Lower leg skin (tissue), 3 donors: ENCODE data around the gene SLC1A6.
"Not testable (repeated sequence)": the region's sequence is repeated elsewhere in the genome, so short reads cannot be mapped to it uniquely, and the experiment has no call there.

Experiments
- POLR2A ChIP-seq, 2 donors: fragments of 450-650 bp; IDR thresholded peaks; one replicate each; pipeline ENCODE4 v1.6.1; 2016 to 2017; ENCODE audit warnings: antibody characterized with exemption in 2 of 2, mild to moderate bottlenecking in 1 of 2, moderate library complexity in 1 of 2
- TF ChIP-seq, protein P1 (sequence below), 3 donors: fragments of 450-650 bp; IDR thresholded peaks; one replicate each; pipeline ENCODE4 v1.5.1; 2016; ENCODE audit warnings: antibody characterized with exemption in 3 of 3, mild to moderate bottlenecking in 3 of 3, moderate library complexity in 2 of 3

DNA sequence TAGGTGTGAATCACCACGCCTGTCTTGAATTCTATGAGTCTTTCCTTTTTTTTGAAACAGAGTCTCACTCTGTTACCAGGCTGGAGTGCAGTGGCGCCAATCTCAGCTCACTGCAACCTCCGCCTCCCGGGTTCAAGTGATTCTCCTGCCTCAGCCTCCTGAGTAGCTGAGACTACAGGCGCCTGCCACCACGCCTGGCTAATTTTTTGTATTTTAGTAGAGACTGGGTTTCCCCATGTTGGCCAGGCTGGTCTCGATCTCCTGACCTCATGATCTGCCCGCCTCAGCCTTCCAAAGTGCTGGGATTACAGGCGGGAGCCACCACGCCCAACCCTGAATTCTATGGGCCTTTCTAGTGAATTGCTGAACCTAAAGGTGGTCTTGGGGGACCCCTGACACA lies 30.3 kb downstream of the SLC1A6 start:
- TF ChIP-seq, protein P1, sequence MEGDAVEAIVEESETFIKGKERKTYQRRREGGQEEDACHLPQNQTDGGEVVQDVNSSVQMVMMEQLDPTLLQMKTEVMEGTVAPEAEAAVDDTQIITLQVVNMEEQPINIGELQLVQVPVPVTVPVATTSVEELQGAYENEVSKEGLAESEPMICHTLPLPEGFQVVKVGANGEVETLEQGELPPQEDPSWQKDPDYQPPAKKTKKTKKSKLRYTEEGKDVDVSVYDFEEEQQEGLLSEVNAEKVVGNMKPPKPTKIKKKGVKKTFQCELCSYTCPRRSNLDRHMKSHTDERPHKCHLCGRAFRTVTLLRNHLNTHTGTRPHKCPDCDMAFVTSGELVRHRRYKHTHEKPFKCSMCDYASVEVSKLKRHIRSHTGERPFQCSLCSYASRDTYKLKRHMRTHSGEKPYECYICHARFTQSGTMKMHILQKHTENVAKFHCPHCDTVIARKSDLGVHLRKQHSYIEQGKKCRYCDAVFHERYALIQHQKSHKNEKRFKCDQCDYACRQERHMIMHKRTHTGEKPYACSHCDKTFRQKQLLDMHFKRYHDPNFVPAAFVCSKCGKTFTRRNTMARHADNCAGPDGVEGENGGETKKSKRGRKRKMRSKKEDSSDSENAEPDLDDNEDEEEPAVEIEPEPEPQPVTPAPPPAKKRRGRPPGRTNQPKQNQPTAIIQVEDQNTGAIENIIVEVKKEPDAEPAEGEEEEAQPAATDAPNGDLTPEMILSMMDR (IDR thresholded peaks at IDR 0.05), result not testable (repeated sequence)
- not testable (repeated sequence) for TF ChIP-seq POLR2A (IDR thresholded peaks at IDR 0.05)
